HG02678 (cell line): ENCODE measurements around the gene PHTF1.
"Not testable (repeated sequence)": the region's sequence is repeated elsewhere in the genome, so short reads cannot be mapped to it uniquely, and the experiment has no call there.

Source experiments
- ATAC-seq: cut with Tn5 transposase; IDR thresholded peaks from one replicate; pipeline ENCODE4 v1.9.1; 2021; ENCODE audit warnings: mild to moderate bottlenecking, moderate library complexity; ENCODE audit not compliant: unreplicated experiment

The PHTF1 gene

DNA sequence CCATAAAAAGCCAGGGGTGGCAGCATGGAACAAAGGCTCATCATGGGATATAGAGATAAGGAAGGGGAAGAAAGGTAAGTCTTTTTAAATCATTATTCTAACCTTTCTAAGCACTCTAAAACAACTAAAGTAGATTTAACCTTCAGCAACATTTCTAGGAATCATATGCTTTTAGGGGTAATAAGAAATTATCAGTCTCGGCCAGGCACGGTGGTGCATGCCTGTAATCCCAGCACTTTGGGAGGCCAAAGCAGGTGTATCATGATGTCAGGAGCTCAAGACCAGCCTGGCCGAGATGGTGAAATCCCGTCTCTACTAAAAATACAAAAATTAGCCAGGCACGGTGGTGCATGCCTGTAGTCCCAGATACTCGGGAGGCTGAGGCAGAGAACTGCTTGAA, 20.3 kb upstream of the PHTF1 start:
- no peak for ATAC-seq

DNA sequence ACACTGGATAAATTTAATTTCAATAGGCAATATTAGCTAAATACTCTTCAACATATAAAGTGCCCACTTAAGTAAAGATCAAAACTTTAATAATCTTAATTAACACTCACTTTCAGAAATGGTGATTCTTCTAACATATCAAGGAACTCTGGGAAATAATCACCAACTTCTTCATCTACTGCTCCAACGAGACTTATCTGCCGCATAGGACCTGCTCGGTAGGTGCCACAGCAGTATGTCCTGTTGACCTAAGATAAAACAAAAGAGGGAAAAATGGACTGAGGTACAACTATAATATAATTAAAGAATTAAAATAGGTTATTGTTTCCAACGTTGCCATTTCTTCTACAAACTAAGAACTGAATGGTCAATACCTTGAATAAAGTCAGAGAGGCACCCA, 18.3 kb upstream of the PHTF1 start:
- no peak for ATAC-seq

GRCh38 chr1:113770031-113770430, 10.7 kb upstream of the PHTF1 start:
- ATAC-seq: no peak

DNA sequence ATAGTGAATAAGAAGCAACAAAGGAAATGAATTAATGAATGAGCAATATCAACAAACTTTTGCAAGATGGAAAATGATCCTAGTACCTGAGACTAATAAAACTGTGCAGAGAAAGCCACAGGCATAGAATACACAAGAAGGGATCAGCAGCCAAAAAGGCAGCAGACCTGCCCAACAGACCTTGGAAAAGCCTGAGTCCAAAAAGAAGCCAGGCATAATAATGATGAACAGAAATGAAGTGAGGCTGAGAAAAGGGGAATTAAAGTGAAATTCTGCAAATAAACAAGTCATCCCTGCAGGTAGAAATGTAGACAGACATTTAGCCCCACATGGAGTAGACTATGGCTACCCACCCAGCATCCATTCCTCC, 10.3 kb upstream of the PHTF1 start:
- ATAC-seq: no peak

GRCh38 chr1:113768916-113769600, 9.8 kb upstream of the PHTF1 start:
- ATAC-seq: no peak

- ATAC-seq: no peak
Observed at GRCh38 chr1:113765306-113766230, 6.3 kb upstream of the PHTF1 start.

GRCh38 chr1:113763661-113764060, 4.4 kb upstream of the PHTF1 start:
- no peak for ATAC-seq

- ATAC-seq: no peak
Observed at GRCh38 chr1:113761937-113762336, 2.7 kb upstream of the PHTF1 start.

GRCh38 chr1:113760102-113761080, 1.1 kb upstream of the PHTF1 start:
- ATAC-seq: no peak

DNA sequence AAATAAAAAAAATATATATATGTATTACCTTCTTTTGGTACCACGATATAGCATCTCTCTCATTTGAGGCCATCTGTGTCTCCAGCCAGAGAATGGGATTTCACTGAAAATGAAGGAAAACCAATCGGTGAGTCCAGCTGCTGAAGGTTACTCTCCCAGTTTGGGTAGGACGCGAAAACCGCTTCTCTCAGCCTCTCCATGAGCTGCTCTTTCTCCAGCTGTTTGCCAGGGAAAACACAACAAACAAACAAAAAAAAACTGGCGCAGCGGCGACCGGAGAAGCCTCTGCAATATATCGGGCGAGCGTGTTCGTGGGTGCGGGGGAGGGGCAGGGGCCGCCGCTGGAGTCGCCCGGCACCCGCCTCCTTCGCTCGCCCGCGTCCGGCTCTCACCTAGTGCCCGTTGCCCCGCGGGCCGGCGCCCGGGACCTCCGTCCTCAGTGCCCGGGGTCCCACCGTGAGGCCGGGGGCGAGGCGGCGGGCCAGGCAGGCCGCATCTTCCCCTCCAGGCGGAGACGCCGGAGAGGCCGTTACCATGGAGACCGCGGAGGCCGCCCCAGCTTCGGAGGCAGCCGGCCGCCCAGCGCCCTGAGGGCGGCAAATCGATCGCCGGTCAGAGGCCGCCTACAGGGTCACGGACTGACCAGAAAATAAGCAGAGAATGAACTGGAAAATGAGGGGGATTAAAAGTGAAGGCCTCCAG, 504 bp downstream of the PHTF1 start:
- ATAC-seq: peak; percentile 54

- ATAC-seq: no peak
Observed at GRCh38 chr1:113756461-113756860, 2.8 kb downstream of the PHTF1 start.

- not testable (repeated sequence) for ATAC-seq
Observed at GRCh38 chr1:113753333-113753732, 6.0 kb downstream of the PHTF1 start.

DNA sequence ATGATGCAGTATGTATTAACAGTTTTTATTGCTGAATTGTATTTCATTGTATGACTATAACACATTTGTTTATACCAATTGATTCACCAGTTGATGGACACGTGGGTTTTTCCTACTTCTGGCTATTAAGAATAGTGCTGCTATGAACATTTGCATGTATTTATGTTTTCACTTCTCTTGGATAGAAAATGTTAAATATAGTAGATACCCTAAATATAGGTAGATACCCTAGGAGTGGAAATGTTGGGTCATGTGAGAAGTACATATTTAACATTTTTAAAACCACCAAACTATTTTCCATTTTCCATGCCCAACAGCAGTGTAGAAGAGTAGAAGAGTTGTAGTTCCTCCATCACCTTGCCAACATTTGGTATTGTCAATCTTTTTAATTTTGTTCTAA, 7.8 kb downstream of the PHTF1 start:
- no peak for ATAC-seq

GRCh38 chr1:113751114-113751513, 8.2 kb downstream of the PHTF1 start:
- ATAC-seq: no peak

GRCh38 chr1:113749402-113749801, 9.9 kb downstream of the PHTF1 start:
- ATAC-seq: no peak

DNA sequence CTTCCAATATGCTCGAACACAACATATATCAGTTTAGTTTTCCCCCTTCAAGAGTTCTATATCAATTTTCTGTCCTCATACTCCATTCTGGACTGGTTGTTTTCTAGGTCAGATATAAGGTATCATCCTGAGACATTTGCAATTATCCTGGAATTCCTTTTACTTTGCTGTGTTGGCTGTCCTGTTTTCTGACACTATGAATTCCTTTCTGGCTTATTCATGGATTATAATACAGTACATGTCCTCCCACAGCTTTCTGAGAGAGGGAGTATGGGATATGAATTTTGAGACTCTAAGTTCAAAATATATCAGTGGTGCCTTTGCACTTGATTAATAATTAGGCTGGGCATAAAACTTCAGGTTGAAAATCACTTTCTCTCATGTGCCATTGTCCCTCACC, 11.9 kb downstream of the PHTF1 start:
- ATAC-seq: no peak

GRCh38 chr1:113745425-113745824, 13.9 kb downstream of the PHTF1 start:
- no peak for ATAC-seq

GRCh38 chr1:113744114-113744513, 15.2 kb downstream of the PHTF1 start:
- no peak for ATAC-seq

GRCh38 chr1:113742515-113742914, 16.8 kb downstream of the PHTF1 start:
- no peak for ATAC-seq

- no peak for ATAC-seq
Observed at GRCh38 chr1:113734357-113735055, 24.8 kb downstream of the PHTF1 start.
